Measurements from ENCODE around the gene PYY. TPM values are rescaled to one million over a fixed set of nuclear protein-coding genes. Genes with fewer than 3 reads are reported as not detected.
A peak's percentile ranks its signal among the peaks of the same experiment; 100 is the strongest.
"Not testable (repeated sequence)": the region's sequence is repeated elsewhere in the genome, so short reads cannot be mapped to it uniquely, and the experiment has no call there.

PYY gene
- total RNA-seq, 2 experiments from 2014 or later: not detected

GRCh38 chr17:43940630-43941029, 13.1 kb downstream of the PYY start:
- no peaks in the 10 kb centered on the region for H3K36me3 Mint-ChIP-seq
- DNase-seq: peak; percentile 32
- no peaks in the 10 kb centered on the region for H3K9me3 Mint-ChIP-seq
- H3K4me1 Mint-ChIP-seq: peaks cover 7% of the 10 kb centered on the region
- no peak overlapping the region for H3K27ac Mint-ChIP-seq
- peaks cover 3% of the 10 kb centered on the region for H3K27me3 Mint-ChIP-seq
- H3K4me3 Mint-ChIP-seq: no peak overlapping the region

GRCh38 chr17:43939886-43940285, 13.9 kb downstream of the PYY start:
- Mint-ChIP-seq H3K4me3 (no peak overlapping the region), H3K9me3 (no peaks in the 10 kb centered on the region), H3K36me3 (no peaks in the 10 kb centered on the region), H3K27me3 (peaks cover 3% of the 10 kb centered on the region), H3K27ac (no peak overlapping the region), H3K4me1 (peaks cover 7% of the 10 kb centered on the region)
- DNase-seq: no peak

- not testable (repeated sequence) for H3K27ac Mint-ChIP-seq, H3K27me3 Mint-ChIP-seq, H3K9me3 Mint-ChIP-seq, DNase-seq, H3K36me3 Mint-ChIP-seq, H3K4me3 Mint-ChIP-seq, H3K4me1 Mint-ChIP-seq
Measured at GRCh38 chr17:43939452-43939851, 14.3 kb downstream of the PYY start.

- Mint-ChIP-seq H3K9me3 (no peaks in the 10 kb centered on the region), H3K36me3 (no peaks in the 10 kb centered on the region), H3K4me1 (peaks cover 6% of the 10 kb centered on the region), H3K27ac (no peak overlapping the region), H3K4me3 (peak overlapping the region; percentile 48), H3K27me3 (peaks cover 3% of the 10 kb centered on the region)
- DNase-seq: no peak
Measured at GRCh38 chr17:43938838-43939182, 14.9 kb downstream of the PYY start.

- H3K36me3 Mint-ChIP-seq: no peaks in the 10 kb centered on the region
- H3K4me1 Mint-ChIP-seq: peaks cover 4% of the 10 kb centered on the region
- H3K9me3 Mint-ChIP-seq: no peaks in the 10 kb centered on the region
- peaks cover 3% of the 10 kb centered on the region for H3K27me3 Mint-ChIP-seq
- H3K27ac Mint-ChIP-seq: no peak overlapping the region
- H3K4me3 Mint-ChIP-seq: no peak overlapping the region
- no peak for DNase-seq
Measured at GRCh38 chr17:43936434-43936833, 17.3 kb downstream of the PYY start.

GRCh38 chr17:43935926-43936261, 17.8 kb downstream of the PYY start:
- H3K4me1 Mint-ChIP-seq: peaks cover 4% of the 10 kb centered on the region
- no peaks in the 10 kb centered on the region for H3K36me3 Mint-ChIP-seq
- H3K27me3 Mint-ChIP-seq: peaks cover 3% of the 10 kb centered on the region
- no peaks in the 10 kb centered on the region for H3K9me3 Mint-ChIP-seq
- no peak for DNase-seq
- no peak overlapping the region for H3K4me3 Mint-ChIP-seq
- no peak overlapping the region for H3K27ac Mint-ChIP-seq

- Mint-ChIP-seq H3K27me3 (peaks cover 3% of the 10 kb centered on the region), H3K27ac (no peak overlapping the region), H3K4me1 (peaks cover 4% of the 10 kb centered on the region), H3K36me3 (no peaks in the 10 kb centered on the region), H3K9me3 (no peaks in the 10 kb centered on the region), H3K4me3 (no peak overlapping the region)
- DNase-seq: no peak
Measured at GRCh38 chr17:43935204-43935925, 18.4 kb downstream of the PYY start.

- H3K36me3 Mint-ChIP-seq: no peaks in the 10 kb centered on the region
- DNase-seq: no peak
- H3K27ac Mint-ChIP-seq: no peak overlapping the region
- no peak overlapping the region for H3K4me3 Mint-ChIP-seq
- peaks cover 11% of the 10 kb centered on the region for H3K4me1 Mint-ChIP-seq
- H3K9me3 Mint-ChIP-seq: no peaks in the 10 kb centered on the region
- peaks cover 3% of the 10 kb centered on the region for H3K27me3 Mint-ChIP-seq
Measured at GRCh38 chr17:43932923-43933322, 20.8 kb downstream of the PYY start.

- Mint-ChIP-seq H3K36me3 (no peaks in the 10 kb centered on the region), H3K27ac (no peak overlapping the region), H3K9me3 (no peaks in the 10 kb centered on the region), H3K27me3 (peaks cover 3% of the 10 kb centered on the region), H3K4me3 (no peak overlapping the region), H3K4me1 (peaks cover 15% of the 10 kb centered on the region)
- DNase-seq: no peak
Measured at GRCh38 chr17:43932357-43932756, 21.4 kb downstream of the PYY start.

GRCh38 chr17:43931062-43931571, 22.6 kb downstream of the PYY start:
- Mint-ChIP-seq H3K4me3 (no peak overlapping the region), H3K9me3 (no peaks in the 10 kb centered on the region), H3K4me1 (peaks cover 24% of the 10 kb centered on the region), H3K27me3 (peaks cover 7% of the 10 kb centered on the region), H3K36me3 (no peaks in the 10 kb centered on the region), H3K27ac (peak overlapping the region; percentile 29)
- no peak for DNase-seq

GRCh38 chr17:43928609-43929008, 25.1 kb downstream of the PYY start:
- Mint-ChIP-seq H3K9me3 (no peaks in the 10 kb centered on the region), H3K4me3 (no peak overlapping the region)
- no peak for DNase-seq

GRCh38 chr17:43927929-43928328, 25.8 kb downstream of the PYY start:
- not testable (repeated sequence) for DNase-seq, H3K36me3 Mint-ChIP-seq, H3K27me3 Mint-ChIP-seq, H3K9me3 Mint-ChIP-seq
- Mint-ChIP-seq H3K4me3 (peak overlapping the region; percentile 77), H3K27ac (peak overlapping the region; percentile 79), H3K4me1 (peaks cover 32% of the 10 kb centered on the region)

More at GRCh38 chr17:43928609-43929008, 25.1 kb downstream of the PYY start:
- H3K36me3 Mint-ChIP-seq: no peaks in the 10 kb centered on the region
- H3K27ac Mint-ChIP-seq: no peak overlapping the region
- H3K27me3 Mint-ChIP-seq: peaks cover 7% of the 10 kb centered on the region
- H3K4me1 Mint-ChIP-seq: peaks cover 32% of the 10 kb centered on the region

- Mint-ChIP-seq H3K27ac (peak overlapping the region; percentile 79), H3K4me3 (peak overlapping the region; percentile 77), H3K36me3 (no peaks in the 10 kb centered on the region), H3K9me3 (no peaks in the 10 kb centered on the region), H3K27me3 (peaks cover 9% of the 10 kb centered on the region), H3K4me1 (peaks cover 32% of the 10 kb centered on the region)
- peak; percentile 24 for DNase-seq
Measured at GRCh38 chr17:43927060-43927864, 26.5 kb downstream of the PYY start.

GRCh38 chr17:43924558-43924957, 29.2 kb downstream of the PYY start:
- Mint-ChIP-seq H3K27ac (no peak overlapping the region), H3K9me3 (no peaks in the 10 kb centered on the region)
- no peak for DNase-seq

GRCh38 chr17:43920500-43921095, 33.1 kb downstream of the PYY start:
- Mint-ChIP-seq H3K36me3 (peaks cover 2% of the 10 kb centered on the region), H3K4me1 (peaks cover 16% of the 10 kb centered on the region), H3K9me3 (peaks cover 4% of the 10 kb centered on the region), H3K27me3 (peaks cover 3% of the 10 kb centered on the region), H3K27ac (no peak overlapping the region), H3K4me3 (no peak overlapping the region)
- no peak for DNase-seq

More at GRCh38 chr17:43924558-43924957, 29.2 kb downstream of the PYY start:
- peaks cover 9% of the 10 kb centered on the region for H3K27me3 Mint-ChIP-seq
- no peaks in the 10 kb centered on the region for H3K36me3 Mint-ChIP-seq
- peaks cover 27% of the 10 kb centered on the region for H3K4me1 Mint-ChIP-seq
- no peak overlapping the region for H3K4me3 Mint-ChIP-seq

Measured in activated naive CD8-positive, alpha-beta T cell treated with anti-CD3 and anti-CD28 coated beads for 36 hours (primary cell).